ENCODE measurements around the gene RILPL1. TPM values are rescaled to one million over a fixed set of nuclear protein-coding genes. Genes with fewer than 3 reads are reported as not detected.
"Not testable (repeated sequence)": the region's sequence is repeated elsewhere in the genome, so short reads cannot be mapped to it uniquely, and the experiment has no call there.

RILPL1 gene
- total RNA-seq, 2 experiments from 2014 or later: 2.9 TPM

- Mint-ChIP-seq H3K9me3 (no peaks in the 10 kb centered on the region), H3K27me3 (peaks cover 2% of the 10 kb centered on the region), H3K27ac (no peak overlapping the region), H3K4me3 (no peak overlapping the region), H3K4me1 (ENCODE audit: low read depth) (no peaks in the 10 kb centered on the region), H3K36me3 (ENCODE audit: low read depth) (no peaks in the 10 kb centered on the region)
- DNase-seq (no peak), ATAC-seq (no peak)
- intact Hi-C loops (cut with micrococcal nuclease): no loop called here
- CTCF ChIA-PET: no interaction called here
- POLR2A ChIA-PET: no interaction called here
- TF ChIP-seq CTCF (IDR thresholded peaks at IDR 0.05): no peak
These were observed 17.2 kb upstream of the RILPL1 start for GRCh38 chr12:123550700-123551099.

- DNase-seq (no peak), ATAC-seq (no peak)
- no peak for TF ChIP-seq CTCF (IDR thresholded peaks at IDR 0.05)
- Mint-ChIP-seq H3K9me3 (no peaks in the 10 kb centered on the region), H3K27ac (no peak overlapping the region), H3K4me3 (no peak overlapping the region), H3K36me3 (ENCODE audit: low read depth) (no peaks in the 10 kb centered on the region), H3K27me3 (peaks cover 2% of the 10 kb centered on the region), H3K4me1 (ENCODE audit: low read depth) (no peaks in the 10 kb centered on the region)
- ChIA-PET POLR2A (interaction anchor here (1.5 to 2.2 kb wide), 2 partner anchors 16 to 53 kb away, joined by 4 read pairs; no protein-coding TSS in a partner anchor), CTCF (no interaction called here)
- intact Hi-C loops (cut with micrococcal nuclease): no loop called here
These were observed 14.6 kb upstream of the RILPL1 start for GRCh38 chr12:123548107-123548506.

GRCh38 chr12:123546281-123546680 is 12.8 kb upstream of the RILPL1 start:
- Mint-ChIP-seq H3K9me3 (no peaks in the 10 kb centered on the region), H3K27ac (no peak overlapping the region), H3K4me1 (ENCODE audit: low read depth) (no peaks in the 10 kb centered on the region), H3K27me3 (peaks cover 2% of the 10 kb centered on the region), H3K36me3 (ENCODE audit: low read depth) (no peaks in the 10 kb centered on the region), H3K4me3 (no peak overlapping the region)
- ChIA-PET POLR2A (no interaction called here), CTCF (no interaction called here)
- ATAC-seq: no peak
- no peak for TF ChIP-seq CTCF (IDR thresholded peaks at IDR 0.05)
- intact Hi-C loops (cut with micrococcal nuclease): no loop called here
- DNase-seq: no peak

- H3K9me3 Mint-ChIP-seq: no peaks in the 10 kb centered on the region
- no peaks in the 10 kb centered on the region for H3K4me1 Mint-ChIP-seq (ENCODE audit: low read depth)
- intact Hi-C loops (cut with micrococcal nuclease): no loop called here
- no peak for TF ChIP-seq CTCF (IDR thresholded peaks at IDR 0.05)
- H3K27me3 Mint-ChIP-seq: peaks cover 2% of the 10 kb centered on the region
- no peaks in the 10 kb centered on the region for H3K36me3 Mint-ChIP-seq (ENCODE audit: low read depth)
- H3K27ac Mint-ChIP-seq: no peak overlapping the region
- DNase-seq (no peak), ATAC-seq (no peak)
- no peak overlapping the region for H3K4me3 Mint-ChIP-seq
- ChIA-PET POLR2A (no interaction called here), CTCF (no interaction called here)
These were observed 10.0 kb upstream of the RILPL1 start for GRCh38 chr12:123543541-123543940.

- Mint-ChIP-seq H3K4me3 (no peak overlapping the region), H3K27me3 (no peaks in the 10 kb centered on the region), H3K27ac (no peak overlapping the region), H3K36me3 (ENCODE audit: low read depth) (no peaks in the 10 kb centered on the region), H3K9me3 (no peaks in the 10 kb centered on the region), H3K4me1 (ENCODE audit: low read depth) (no peaks in the 10 kb centered on the region)
- TF ChIP-seq CTCF (IDR thresholded peaks at IDR 0.05): no peak
- ChIA-PET CTCF (interaction anchor here (0.9 kb wide), 1 partner anchor 78 kb away, joined by 4 read pairs; no protein-coding TSS in a partner anchor), POLR2A (no interaction called here)
- ATAC-seq (no peak), DNase-seq (no peak)
- intact Hi-C loops (cut with micrococcal nuclease): no loop called here
These were observed 7.6 kb upstream of the RILPL1 start for GRCh38 chr12:123540899-123541662.

GRCh38 chr12:123535952-123536351 is 2.4 kb upstream of the RILPL1 start:
- H3K27me3 Mint-ChIP-seq; intact Hi-C loops (cut with micrococcal nuclease); H3K9me3 Mint-ChIP-seq; DNase-seq; H3K4me3 Mint-ChIP-seq; H3K27ac Mint-ChIP-seq; ATAC-seq; H3K36me3 Mint-ChIP-seq (ENCODE audit: low read depth); POLR2A ChIA-PET: not testable (repeated sequence)
- peaks cover 15% of the 10 kb centered on the region for H3K4me1 Mint-ChIP-seq (ENCODE audit: low read depth)
- CTCF ChIA-PET: interaction anchor here (2.1 kb wide), 1 partner anchor 46 kb away, joined by 7 read pairs; no protein-coding TSS in a partner anchor

Measured in activated CD8-positive, alpha-beta T cell treated with anti-CD3 and anti-CD28 coated beads for 36 hours (primary cell).